Heart left ventricle (tissue), 13 donors: Measurements from ENCODE around the gene GATA3.

Experiments
- CTCF ChIP-seq, 12 donors: fragments of 200-600 bp; sonication (generic) in 4 of 12; IDR thresholded peaks; one replicate each; pipeline versions ENCODE4 v1.5.0 to v1.8.0; 2018 to 2022; ENCODE audit warnings: antibody characterized with exemption in 12 of 12, mild to moderate bottlenecking in 5 of 12
- POLR2A ChIP-seq, 2 donors: fragments of 450-650 bp; IDR thresholded peaks; one replicate each; pipeline ENCODE4 v1.6.1; 2017; ENCODE audit warnings: antibody characterized with exemption in 2 of 2, mild to moderate bottlenecking in 2 of 2, moderate library complexity in 2 of 2
- donor health status: ischemic (EF 13 %, LVEDD 7.1; RV severe dilation, severe dysfunction).
- donor health status: DM: no; HTN: yes; CAD: no.
- donor health status: DM: no; HTN: no; CAD: no.
- donor health status: ischemic (EF 25% LVEDD 6.9; RV normal size, moderate dysfunction).
- donor health status: ischemic (EF 25% LVEDD 5.7; RV mildly dilated, moderate dysfunction).
- donor health status: ischemic (EF 35%, LVEDD 5.7; RV mildly dilated, moderate dysfunction).
- donor health status: nonischemic (EF 11% LVEDD 7.7; RV severe dilation, severe dysfunction).
- donor health status: DM: yes; HTN: yes; CAD: no.
- donor health status: PGD.
- donor health status: ischemic (EF 29% LVEDD 5.4; RV normal size, mild dysfunction).
- donor health status: nonischemic (EF 23%, LVEDD 6.1; RV moderate dilation, normal function).

GRCh38 chr10:8066124-8066523 is 11.6 kb downstream of the GATA3 start:
- TF ChIP-seq CTCF (IDR thresholded peaks at IDR 0.05) (no peak), POLR2A (IDR thresholded peaks at IDR 0.05) (no peak)
